GM06990 (cell line): Measurements from ENCODE around the gene LDB2.

Experiments used
- DNase-seq: peaks from one replicate; pipeline ENCODE4 v3.0.0-alpha.2; 2011; ENCODE audit not compliant: insufficient read length; ENCODE audit errors: extremely low read depth
- H3K27me3 ChIP-seq: replicated peaks from 2 replicates; pipeline ENCODE4 v1.6.0; 2011; ENCODE audit warnings: low read length; ENCODE audit not compliant: control insufficient read depth, insufficient read depth
- H3K36me3 ChIP-seq: 2 replicates; pipeline ENCODE4 v1.5.1; 2011; ENCODE audit warnings: low read length; ENCODE audit not compliant: control insufficient read depth, insufficient read depth
- H3K4me3 ChIP-seq: replicated peaks from 2 replicates; pipeline ENCODE4 v1.5.1; 2011; ENCODE audit warnings: low read depth, mild to moderate bottlenecking, control low read depth, low read length
- TF ChIP-seq, protein P1 (sequence below): IDR thresholded peaks from 2 replicates; pipeline ENCODE4 v1.5.1; 2011; ENCODE audit warnings: low read length, control low read depth, mild to moderate bottlenecking, inconsistent platforms; ENCODE audit not compliant: insufficient read depth, poor library complexity, severe bottlenecking

Gene LDB2

DNA sequence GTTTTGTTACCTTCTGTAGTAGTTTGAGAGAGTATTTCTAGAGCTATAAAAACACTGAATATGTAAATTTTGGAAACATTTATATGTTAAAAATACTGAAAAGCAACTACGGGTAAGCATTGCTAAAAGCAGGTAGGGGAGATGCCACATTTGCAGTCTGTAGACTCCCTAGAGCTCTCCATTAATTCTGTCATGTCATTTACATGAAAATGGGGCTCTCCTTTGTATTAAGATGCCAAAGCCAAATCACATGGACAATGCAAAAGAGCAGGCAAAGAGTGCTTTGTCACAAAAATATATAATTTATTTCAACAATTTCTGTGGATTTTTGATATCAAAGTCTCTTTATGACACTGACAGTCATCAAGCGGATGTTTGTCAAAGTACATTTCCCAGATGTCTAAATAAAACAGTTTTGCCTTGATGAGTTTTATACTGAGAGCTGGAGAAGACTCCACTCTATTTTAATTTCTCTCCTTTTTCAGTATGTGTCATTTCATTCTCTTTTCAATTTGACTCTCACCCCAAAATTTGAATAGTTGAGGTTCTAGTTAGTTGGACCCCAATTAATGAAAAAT is 51.8 kb downstream of the LDB2 start:
- TF ChIP-seq, protein P1, sequence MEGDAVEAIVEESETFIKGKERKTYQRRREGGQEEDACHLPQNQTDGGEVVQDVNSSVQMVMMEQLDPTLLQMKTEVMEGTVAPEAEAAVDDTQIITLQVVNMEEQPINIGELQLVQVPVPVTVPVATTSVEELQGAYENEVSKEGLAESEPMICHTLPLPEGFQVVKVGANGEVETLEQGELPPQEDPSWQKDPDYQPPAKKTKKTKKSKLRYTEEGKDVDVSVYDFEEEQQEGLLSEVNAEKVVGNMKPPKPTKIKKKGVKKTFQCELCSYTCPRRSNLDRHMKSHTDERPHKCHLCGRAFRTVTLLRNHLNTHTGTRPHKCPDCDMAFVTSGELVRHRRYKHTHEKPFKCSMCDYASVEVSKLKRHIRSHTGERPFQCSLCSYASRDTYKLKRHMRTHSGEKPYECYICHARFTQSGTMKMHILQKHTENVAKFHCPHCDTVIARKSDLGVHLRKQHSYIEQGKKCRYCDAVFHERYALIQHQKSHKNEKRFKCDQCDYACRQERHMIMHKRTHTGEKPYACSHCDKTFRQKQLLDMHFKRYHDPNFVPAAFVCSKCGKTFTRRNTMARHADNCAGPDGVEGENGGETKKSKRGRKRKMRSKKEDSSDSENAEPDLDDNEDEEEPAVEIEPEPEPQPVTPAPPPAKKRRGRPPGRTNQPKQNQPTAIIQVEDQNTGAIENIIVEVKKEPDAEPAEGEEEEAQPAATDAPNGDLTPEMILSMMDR, result no peak
- DNase-seq, result no peak
- Histone ChIP-seq H3K4me3 (no peak overlapping the region), H3K27me3 (no peaks in the 10 kb centered on the region), H3K36me3 (no peaks in the 10 kb centered on the region)

DNA sequence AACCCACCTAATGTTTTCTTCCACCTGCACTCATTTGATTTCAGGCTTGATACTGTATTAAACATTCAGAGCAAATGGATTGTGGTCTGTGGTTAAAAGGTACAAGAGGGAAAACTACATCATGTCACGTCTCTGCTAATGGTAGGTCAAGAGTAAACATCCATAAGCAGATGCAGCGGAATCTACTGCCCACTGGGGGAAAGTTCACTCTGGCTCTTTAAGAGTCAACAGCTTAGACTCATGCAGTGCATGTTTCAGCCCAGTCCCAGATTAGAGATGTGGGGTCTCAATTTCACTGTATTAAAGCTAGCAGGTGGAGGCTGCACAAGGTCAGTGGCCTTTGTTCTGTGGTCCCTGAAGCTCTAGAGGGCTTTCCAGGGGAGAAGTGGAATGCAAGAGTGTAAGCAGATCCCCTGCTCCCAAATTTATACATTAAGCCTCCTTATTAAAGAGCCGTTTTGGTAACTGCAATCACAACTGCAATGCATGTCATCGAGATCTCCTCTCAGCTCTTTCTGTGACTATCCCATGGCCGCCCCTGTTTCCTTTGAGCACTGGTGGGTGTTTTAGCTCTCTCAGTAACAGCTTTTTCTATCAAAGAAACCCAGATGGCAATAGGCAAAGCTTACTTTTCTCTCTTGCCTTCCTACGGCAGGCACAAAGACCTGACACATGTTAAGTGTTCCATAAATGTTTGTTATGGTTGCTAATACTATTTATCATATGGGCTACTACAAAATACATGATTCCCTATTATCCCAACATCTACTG is 53.4 kb downstream of the LDB2 start:
- no peak for DNase-seq
- Histone ChIP-seq H3K36me3 (no peaks in the 10 kb centered on the region), H3K27me3 (no peaks in the 10 kb centered on the region), H3K4me3 (no peak overlapping the region)
- TF ChIP-seq, protein P1, result no peak

DNA sequence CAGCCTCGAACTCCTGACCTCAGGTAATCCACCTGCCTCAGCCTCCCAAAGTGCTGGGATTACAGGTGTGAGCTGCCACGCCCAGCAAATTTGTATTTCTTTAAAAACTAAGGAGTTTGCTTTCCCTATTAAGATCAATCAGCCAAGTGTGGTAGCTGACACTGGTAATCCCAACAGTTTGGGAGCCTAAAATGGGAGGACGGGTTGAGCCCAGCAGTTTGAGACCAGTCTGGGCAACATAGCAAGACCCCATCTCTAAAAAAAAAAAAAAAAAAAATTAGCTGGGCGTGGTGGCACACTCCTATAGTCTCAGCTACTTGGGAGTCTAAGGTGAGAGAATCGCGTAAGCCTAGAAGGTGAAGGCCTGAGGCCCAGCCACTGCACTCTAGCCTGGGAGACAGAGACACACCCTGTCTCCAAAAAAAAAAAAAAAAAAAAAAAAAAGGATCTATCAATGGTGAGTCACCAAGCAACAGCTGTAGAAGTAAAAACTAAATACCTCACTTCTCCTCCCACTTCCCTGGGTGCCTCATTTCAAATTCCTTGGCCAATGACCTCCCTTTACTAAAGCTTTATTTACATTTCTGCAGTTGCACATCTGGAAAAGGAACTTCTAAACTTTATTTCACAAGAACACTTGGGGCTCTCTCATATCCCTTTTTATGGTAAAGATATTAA is 54.5 kb downstream of the LDB2 start:
- no peak for DNase-seq
- TF ChIP-seq, protein P1, result no peak
- H3K4me3 ChIP-seq, result no peak overlapping the region
- H3K36me3 ChIP-seq, result no peaks in the 10 kb centered on the region
- no peaks in the 10 kb centered on the region for H3K27me3 ChIP-seq

DNA sequence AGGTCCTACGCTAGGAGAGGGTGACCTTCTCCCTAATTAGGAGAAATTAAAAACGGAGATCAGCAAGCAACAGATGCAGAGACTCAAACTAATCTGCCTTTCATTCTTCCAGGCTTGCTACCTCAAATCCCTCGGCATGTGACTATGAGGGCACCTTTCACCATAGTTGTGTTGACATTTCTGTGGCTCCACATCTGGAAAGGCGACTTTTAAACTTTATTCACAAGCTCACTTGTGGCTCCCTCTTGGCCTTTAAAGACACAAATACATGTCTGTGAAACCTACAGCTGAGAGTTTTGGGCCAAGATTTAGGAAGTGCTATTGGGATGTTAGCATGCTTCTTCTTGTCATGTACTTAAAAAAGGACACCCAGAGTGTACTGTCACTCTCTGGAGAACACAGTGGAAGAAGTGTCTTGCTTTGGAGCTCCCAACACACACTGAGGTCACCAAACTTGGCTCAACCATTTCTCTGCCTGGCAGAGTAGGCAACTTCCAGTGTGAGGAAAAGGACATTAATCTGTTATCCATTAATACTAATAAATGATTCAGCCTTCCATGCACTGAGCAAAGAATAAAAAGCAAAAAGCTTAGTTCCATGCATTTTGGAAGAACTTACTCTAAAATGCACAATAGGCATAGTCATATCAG is 60.1 kb downstream of the LDB2 start:
- no peaks in the 10 kb centered on the region for H3K27me3 ChIP-seq
- no peak for DNase-seq
- TF ChIP-seq, protein P1, result no peak

DNA sequence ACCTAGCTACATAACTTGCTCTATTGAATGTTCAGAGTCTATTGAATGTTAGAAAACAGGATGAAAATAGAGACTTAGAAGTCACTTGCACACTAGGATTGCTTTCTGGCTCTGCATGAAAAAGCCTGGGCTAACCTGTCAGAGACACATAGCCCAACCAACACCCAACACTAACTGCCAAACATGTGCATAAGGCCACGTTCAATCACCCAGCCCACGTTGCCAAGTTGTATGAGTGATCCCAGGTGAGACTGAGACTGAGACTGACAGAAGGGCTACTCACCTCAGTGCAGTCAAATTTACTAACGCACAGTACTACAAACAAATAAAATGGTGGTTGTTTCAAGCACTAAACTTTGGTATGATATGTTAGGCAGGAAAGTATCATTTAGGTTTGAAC is 61.0 kb downstream of the LDB2 start:
- TF ChIP-seq, protein P1, result no peak
- DNase-seq, result no peak
- Histone ChIP-seq H3K4me3 (no peak overlapping the region), H3K36me3 (no peaks in the 10 kb centered on the region), H3K27me3 (no peaks in the 10 kb centered on the region)

More for the DNA sequence above, 60.1 kb downstream of the LDB2 start:
- Histone ChIP-seq H3K4me3 (no peak overlapping the region), H3K36me3 (no peaks in the 10 kb centered on the region)
